ENCODE measurements around the gene PLCB1. TPM values are rescaled to one million over a fixed set of nuclear protein-coding genes. Genes with fewer than 3 reads are reported as not detected.

Gene PLCB1
- total RNA-seq, 4 donors from 2014 or later = 72.9 to 115 (median 76.3) TPM

DNA sequence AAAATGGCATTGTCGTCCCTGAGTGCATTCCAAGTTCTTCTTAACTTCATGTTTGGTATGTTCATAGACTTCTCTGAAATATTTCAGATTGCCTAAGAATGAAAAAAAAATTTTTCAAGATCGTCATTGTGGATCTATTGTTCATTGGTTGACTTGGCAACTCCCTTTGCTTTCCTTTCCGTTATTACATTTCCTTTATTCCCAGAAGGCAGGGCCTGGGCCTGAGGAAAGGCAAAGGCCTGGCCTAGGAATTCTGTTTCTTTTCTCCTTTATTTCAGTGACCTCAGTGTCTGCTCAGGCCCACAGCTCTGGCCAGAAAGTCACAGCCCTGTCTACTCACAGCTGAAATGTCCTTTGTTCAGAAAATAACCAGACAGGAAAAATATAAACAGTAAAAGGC, 535.2 kb downstream of the PLCB1 start:
- no peak overlapping the region for H3K4me3 ChIP-seq
- H3K27ac ChIP-seq (replicated peaks in 1 of 4) = peak overlapping the region; percentile 15 to 61 (median 46)
- DNase-seq (ENCODE audit: extremely low spot score) = no peak
- intact Hi-C loops (cut with DNase I) = no loop called here
- 62% methylated on average over 3 of the region's 3 CpGs for WGBS
- TF ChIP-seq, protein P1, sequence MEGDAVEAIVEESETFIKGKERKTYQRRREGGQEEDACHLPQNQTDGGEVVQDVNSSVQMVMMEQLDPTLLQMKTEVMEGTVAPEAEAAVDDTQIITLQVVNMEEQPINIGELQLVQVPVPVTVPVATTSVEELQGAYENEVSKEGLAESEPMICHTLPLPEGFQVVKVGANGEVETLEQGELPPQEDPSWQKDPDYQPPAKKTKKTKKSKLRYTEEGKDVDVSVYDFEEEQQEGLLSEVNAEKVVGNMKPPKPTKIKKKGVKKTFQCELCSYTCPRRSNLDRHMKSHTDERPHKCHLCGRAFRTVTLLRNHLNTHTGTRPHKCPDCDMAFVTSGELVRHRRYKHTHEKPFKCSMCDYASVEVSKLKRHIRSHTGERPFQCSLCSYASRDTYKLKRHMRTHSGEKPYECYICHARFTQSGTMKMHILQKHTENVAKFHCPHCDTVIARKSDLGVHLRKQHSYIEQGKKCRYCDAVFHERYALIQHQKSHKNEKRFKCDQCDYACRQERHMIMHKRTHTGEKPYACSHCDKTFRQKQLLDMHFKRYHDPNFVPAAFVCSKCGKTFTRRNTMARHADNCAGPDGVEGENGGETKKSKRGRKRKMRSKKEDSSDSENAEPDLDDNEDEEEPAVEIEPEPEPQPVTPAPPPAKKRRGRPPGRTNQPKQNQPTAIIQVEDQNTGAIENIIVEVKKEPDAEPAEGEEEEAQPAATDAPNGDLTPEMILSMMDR (IDR thresholded peaks at IDR 0.05) = no peak
- no peak for TF ChIP-seq EP300 (IDR thresholded peaks at IDR 0.05)
- no peak for TF ChIP-seq POLR2AphosphoS5 (IDR thresholded peaks at IDR 0.05)
- no peak for TF ChIP-seq POLR2A (IDR thresholded peaks at IDR 0.05; ENCODE audit: low read depth)
- no peaks in the 10 kb centered on the region for H3K27me3 ChIP-seq
- H3K36me3 ChIP-seq = peaks cover 0 to 10% (median 3%) of the 10 kb centered on the region in 4 donors
- no peaks in the 10 kb centered on the region for H3K9me3 ChIP-seq
- peaks cover 8 to 16% (median 12%) of the 10 kb centered on the region in 4 donors for H3K4me1 ChIP-seq

DNA sequence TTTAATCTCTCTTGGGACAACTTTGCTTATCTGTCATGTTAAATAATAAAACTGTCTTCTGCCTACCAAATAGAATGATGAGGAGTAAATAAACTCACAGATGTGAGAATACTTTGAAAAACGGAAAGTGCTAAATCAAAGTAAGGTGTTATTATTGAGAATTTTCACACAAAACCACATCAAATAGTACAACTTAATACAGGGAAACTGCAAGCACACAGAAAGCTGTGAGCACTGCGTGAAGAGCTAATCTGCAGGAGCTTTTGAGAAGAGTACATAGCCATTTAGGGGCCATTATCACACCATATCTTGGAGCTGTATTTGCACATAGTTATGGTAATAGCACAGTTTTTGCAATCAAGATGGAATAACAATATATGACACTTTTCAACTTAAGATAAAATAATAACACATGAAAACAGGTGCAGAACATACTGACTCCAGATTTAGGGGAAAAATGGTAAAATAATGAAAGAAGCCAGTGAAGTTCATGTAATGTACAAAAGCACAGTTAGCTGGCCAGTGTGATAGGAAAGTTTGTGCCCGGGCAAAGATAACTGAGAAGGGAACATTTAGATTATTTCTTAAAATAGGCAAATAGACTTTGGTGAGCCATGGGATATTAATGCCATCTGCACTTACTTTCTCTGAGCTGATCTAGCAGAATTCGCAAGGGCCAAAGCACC, 538.3 kb downstream of the PLCB1 start:
- Histone ChIP-seq H3K27ac (replicated peaks in 1 of 4) (no peak overlapping the region), H3K36me3 (peaks cover 0 to 26% (median 7%) of the 10 kb centered on the region in 4 donors), H3K4me1 (peaks cover 8 to 16% (median 12%) of the 10 kb centered on the region in 4 donors), H3K4me3 (no peak overlapping the region), H3K27me3 (no peaks in the 10 kb centered on the region), H3K9me3 (no peaks in the 10 kb centered on the region)
- no peak for DNase-seq (ENCODE audit: extremely low spot score)
- no peak for TF ChIP-seq POLR2AphosphoS5 (IDR thresholded peaks at IDR 0.05)
- WGBS = 88% methylated on average over 4 of the region's 4 CpGs
- intact Hi-C loops (cut with DNase I) = no loop called here

DNA sequence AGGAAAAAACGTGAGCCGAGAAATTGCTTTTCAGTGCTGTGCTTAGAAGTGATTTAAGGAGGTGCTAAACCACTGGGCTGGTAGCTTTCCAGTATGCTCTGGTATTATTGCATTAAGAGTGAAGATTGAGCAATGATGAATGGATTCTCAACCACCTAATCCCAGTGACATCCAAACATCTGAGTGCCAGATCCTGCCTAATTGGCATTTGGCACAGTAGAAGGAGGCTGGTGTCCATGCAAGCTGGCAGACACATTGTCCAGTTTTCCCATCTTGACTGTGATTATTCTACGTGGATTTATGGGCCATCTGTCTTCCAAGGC, 538.8 kb downstream of the PLCB1 start:
- WGBS = 67% methylated on average over 3 of the region's 3 CpGs
- no peak overlapping the region for H3K4me3 ChIP-seq
- no peak for DNase-seq (ENCODE audit: extremely low spot score)
- no peaks in the 10 kb centered on the region for H3K27me3 ChIP-seq
- H3K4me1 ChIP-seq = peaks cover 8 to 16% (median 12%) of the 10 kb centered on the region in 4 donors
- peaks cover 0 to 26% (median 7%) of the 10 kb centered on the region in 4 donors for H3K36me3 ChIP-seq
- TF ChIP-seq POLR2AphosphoS5 (IDR thresholded peaks at IDR 0.05) = no peak
- no peak for TF ChIP-seq POLR2A (IDR thresholded peaks at IDR 0.05; ENCODE audit: low read depth)
- no peak overlapping the region for H3K27ac ChIP-seq (replicated peaks in 1 of 4)
- intact Hi-C loops (cut with DNase I) = no loop called here
- H3K9me3 ChIP-seq = no peaks in the 10 kb centered on the region

DNA sequence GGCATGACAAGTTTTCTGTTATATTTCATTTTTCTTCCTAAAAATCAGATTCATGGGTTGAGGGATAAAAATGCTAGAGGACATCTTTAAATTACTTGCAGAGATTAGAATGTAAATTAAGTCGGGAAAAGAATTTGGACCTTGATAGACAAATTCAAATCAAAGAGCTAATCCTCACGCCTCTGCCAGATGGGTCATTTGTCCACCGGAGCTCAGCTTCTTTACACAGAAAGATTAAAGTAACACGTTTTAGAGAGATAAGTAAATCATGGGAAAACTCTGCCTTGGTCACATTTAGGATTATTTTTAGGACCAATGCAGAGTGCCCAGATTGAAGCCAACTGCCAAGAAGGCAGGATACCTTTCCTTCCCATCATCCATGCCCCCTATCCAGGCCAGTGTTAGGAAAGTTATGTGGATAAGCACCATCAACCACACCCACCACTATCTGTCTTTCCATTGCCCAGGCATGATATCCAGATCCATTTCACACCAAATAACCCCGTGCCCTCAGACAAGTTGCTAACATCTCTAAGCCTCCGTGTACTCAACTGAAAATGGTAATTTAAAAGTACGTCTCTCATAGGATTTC, 539.4 kb downstream of the PLCB1 start:
- intact Hi-C loops (cut with DNase I) = no loop called here
- H3K4me1 ChIP-seq = peaks cover 8 to 16% (median 12%) of the 10 kb centered on the region in 4 donors
- TF ChIP-seq, protein P1 (IDR thresholded peaks at IDR 0.05) = no peak
- no peaks in the 10 kb centered on the region for H3K9me3 ChIP-seq
- no peak for DNase-seq (ENCODE audit: extremely low spot score)
- H3K27ac ChIP-seq (replicated peaks in 1 of 4) = no peak overlapping the region
- H3K27me3 ChIP-seq = no peaks in the 10 kb centered on the region
- H3K36me3 ChIP-seq = peaks cover 0 to 26% (median 7%) of the 10 kb centered on the region in 4 donors
- WGBS = 81% methylated on average over 7 of the region's 7 CpGs
- H3K4me3 ChIP-seq = no peak overlapping the region

DNA sequence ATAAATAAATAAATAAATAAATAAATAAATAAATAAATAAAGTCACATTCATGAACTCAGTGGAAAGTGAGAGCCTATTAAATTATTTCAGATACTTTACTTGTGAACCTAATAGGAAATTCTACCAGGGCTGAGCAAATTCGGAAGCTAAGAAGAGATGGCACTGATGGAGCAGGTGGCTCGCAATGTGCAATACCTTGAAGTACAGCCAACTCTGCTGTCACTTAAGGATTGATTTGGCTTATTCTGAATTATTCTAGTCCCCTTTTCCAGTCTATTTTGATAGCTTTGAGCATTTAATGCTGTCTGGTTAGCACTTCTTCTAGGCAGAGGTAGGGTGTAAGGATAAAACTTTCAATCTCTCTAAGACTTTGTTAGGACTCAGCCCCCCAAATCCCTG, 541.0 kb downstream of the PLCB1 start:
- no peak for DNase-seq (ENCODE audit: extremely low spot score)
- intact Hi-C loops (cut with DNase I) = no loop called here
- Histone ChIP-seq H3K27me3 (no peaks in the 10 kb centered on the region), H3K27ac (replicated peaks in 1 of 4) (no peak overlapping the region), H3K9me3 (no peaks in the 10 kb centered on the region), H3K4me3 (no peak overlapping the region), H3K36me3 (peaks cover 0 to 26% (median 7%) of the 10 kb centered on the region in 4 donors), H3K4me1 (peaks cover 3 to 10% (median 9%) of the 10 kb centered on the region in 4 donors)
- WGBS = 97% methylated on average over 2 of the region's 2 CpGs
- TF ChIP-seq POLR2AphosphoS5 (IDR thresholded peaks at IDR 0.05) (no peak), POLR2A (IDR thresholded peaks at IDR 0.05; ENCODE audit: low read depth) (no peak), EP300 (IDR thresholded peaks at IDR 0.05) (no peak)
- TF ChIP-seq, protein P1 (IDR thresholded peaks at IDR 0.05) = no peak

All from esophagus muscularis mucosa (tissue), 4 donors.